22Rv1 (cell line): ENCODE results near the gene MTFR1L.

ENCODE experiments used
- H3K27ac ChIP-seq: fragments of 450-650 bp; 2 replicates; pipeline ENCODE4 v1.5.1; 2017
- CTCF ChIP-seq: fragments of 450-650 bp; IDR thresholded peaks from 2 replicates; pipeline ENCODE4 v1.5.1; 2017; ENCODE audit warnings: mild to moderate bottlenecking
- ZFX ChIP-seq: fragments of 450-650 bp; IDR thresholded peaks from 2 replicates; pipeline ENCODE4 v1.6.1; 2017; ENCODE audit warnings: antibody characterized with exemption, borderline replicate concordance

MTFR1L gene

GRCh38 chr1:25880518-25880917 is 60.8 kb downstream of the MTFR1L start:
- no peak overlapping the region for H3K27ac ChIP-seq
- no peak for TF ChIP-seq CTCF
- no peak for TF ChIP-seq ZFX

- no peak overlapping the region for H3K27ac ChIP-seq
These were observed 61.5 kb downstream of the MTFR1L start for GRCh38 chr1:25881266-25881665.

More at GRCh38 chr1:25881266-25881665, 61.5 kb downstream of the MTFR1L start:
- TF ChIP-seq CTCF (no peak), ZFX (no peak)
